PC-9 (cell line): ENCODE data around the gene HHAT. TPM values are rescaled to one million over a fixed set of nuclear protein-coding genes. Genes with fewer than 3 reads are reported as not detected.

Experiments
- BruUV-seq: library from RNA; stranded (reverse); fragments of 400-500 nt; replicated peaks from 2 replicates; lab custom pipeline; 2021; lab: Mats Ljungman, UMichigan
- CTCF ChIA-PET: fragments of 300-600 bp; sonication (Branson Sonifier 250); formaldehyde crosslinking; loops from one replicate; lab custom pipeline; 2022; ENCODE audit warnings: antibody characterized with exemption; lab: Charles Lee
- POLR2A ChIA-PET: fragments of 300-600 bp; sonication (Branson Sonifier 250); formaldehyde crosslinking; loops from one replicate; lab custom pipeline; 2022; ENCODE audit warnings: antibody characterized with exemption; ENCODE audit not compliant: unreplicated experiment; lab: Charles Lee
- DNase-seq, 2 experiments: peaks; one replicate each; pipeline versions ENCODE4 v3.0.0 to v3.0.0-alpha.2; 2015 to 2022; ENCODE audit warnings: mixed read lengths in 1 of 2
- H2AFZ ChIP-seq: fragments of 200-600 bp; sonication (generic); 2 replicates; pipeline ENCODE4 v1.8.1; 2017; ENCODE audit warnings: antibody characterized with exemption
- H3F3A ChIP-seq: fragments of 200-600 bp; sonication (generic); 2 replicates; pipeline ENCODE4 v1.8.1; 2017; ENCODE audit warnings: antibody characterized with exemption, mild to moderate bottlenecking, low read depth; ENCODE audit not compliant: insufficient read depth
- H3K27ac ChIP-seq: fragments of 200-600 bp; sonication (generic); 2 replicates; pipeline ENCODE4 v1.6.1; 2016; ENCODE audit warnings: mixed run types
- H3K27me3 ChIP-seq: fragments of 200-600 bp; sonication (generic); 2 replicates; pipeline ENCODE4 v1.6.1; 2016; ENCODE audit warnings: low read depth, mixed run types; ENCODE audit not compliant: insufficient read depth
- H3K36me3 ChIP-seq: fragments of 200-600 bp; sonication (generic); 2 replicates; pipeline ENCODE4 v1.6.1; 2016; ENCODE audit warnings: low read depth, mixed run types
- H3K4me1 ChIP-seq: fragments of 200-600 bp; sonication (generic); replicated peaks from 2 replicates; pipeline ENCODE4 v1.6.1; 2016; ENCODE audit warnings: mixed run types; ENCODE audit not compliant: insufficient read depth
- H3K4me2 ChIP-seq: fragments of 200-600 bp; sonication (generic); 2 replicates; pipeline ENCODE4 v1.6.1; 2017; ENCODE audit warnings: mixed run types
- H3K4me3 ChIP-seq: fragments of 200-600 bp; sonication (generic); 2 replicates; pipeline ENCODE4 v1.6.1; 2016; ENCODE audit warnings: mixed run types
- H3K79me2 ChIP-seq: fragments of 200-600 bp; sonication (generic); 2 replicates; pipeline ENCODE4 v1.6.1; 2017; ENCODE audit warnings: low read depth, mixed run types
- H3K9me2 ChIP-seq: fragments of 200-600 bp; sonication (generic); 2 replicates; pipeline ENCODE4 v1.8.1; 2017; ENCODE audit warnings: mild to moderate bottlenecking; ENCODE audit not compliant: insufficient read depth
- H3K9me3 ChIP-seq: fragments of 200-600 bp; sonication (generic); 2 replicates; pipeline ENCODE4 v1.8.1; 2016; ENCODE audit warnings: low read depth; ENCODE audit not compliant: insufficient read depth
- H4K20me1 ChIP-seq: fragments of 200-600 bp; sonication (generic); 2 replicates; pipeline ENCODE4 v1.8.1; 2017; ENCODE audit not compliant: insufficient read depth
- EZH2 ChIP-seq: fragments of 200-600 bp; sonication (generic); IDR thresholded peaks from 2 replicates; pipeline ENCODE4 v1.8.0; 2017; ENCODE audit warnings: antibody characterized with exemption, low read depth
- intact Hi-C: fragments of 100-400 bp; cut with micrococcal nuclease; formaldehyde crosslinking; loops from one replicate; pipeline ENCODE4 v1.10.0; 2022; ENCODE audit not compliant: unreplicated experiment
- total RNA-seq: library from RNA; stranded (reverse); gene quantifications from 2 replicates; pipeline ENCODE4 v1.2.3, GENCODE V29; 2021
- TF ChIP-seq, protein P1 (sequence below): fragments of 200-600 bp; sonication (generic); conservative IDR thresholded peaks from 2 replicates; pipeline ENCODE4 v1.6.1; 2017; ENCODE audit warnings: mixed run types, antibody characterized with exemption, mild to moderate bottlenecking, moderate library complexity

The HHAT gene
- total RNA-seq, 1 experiment from 2014 or later, result 5.3 TPM

DNA sequence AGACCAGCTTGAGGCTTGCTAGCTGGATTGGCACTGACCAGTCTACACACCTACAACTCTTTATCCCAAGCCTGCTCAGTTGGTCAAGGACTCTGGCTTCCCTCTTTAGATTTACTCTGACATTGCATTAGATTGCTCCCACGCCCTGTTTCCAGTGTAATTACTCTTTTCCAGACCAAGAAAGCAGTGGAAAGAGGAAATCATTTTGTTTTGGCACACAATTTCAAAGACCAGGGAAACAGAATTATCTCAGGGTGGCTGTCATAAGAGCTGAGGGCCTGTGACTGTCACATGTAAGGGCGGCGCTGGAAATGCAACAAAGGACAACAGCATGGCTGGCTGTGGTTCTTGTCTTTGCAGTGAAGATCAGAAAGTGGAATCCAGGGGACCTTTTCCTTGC lies 302.7 kb downstream of the HHAT start:
- H3K36me3 ChIP-seq, result no peaks in the 10 kb centered on the region
- H3K4me1 ChIP-seq, result no peaks in the 10 kb centered on the region
- ChIA-PET CTCF (no interaction called here), POLR2A (no interaction called here)
- TF ChIP-seq, protein P1, sequence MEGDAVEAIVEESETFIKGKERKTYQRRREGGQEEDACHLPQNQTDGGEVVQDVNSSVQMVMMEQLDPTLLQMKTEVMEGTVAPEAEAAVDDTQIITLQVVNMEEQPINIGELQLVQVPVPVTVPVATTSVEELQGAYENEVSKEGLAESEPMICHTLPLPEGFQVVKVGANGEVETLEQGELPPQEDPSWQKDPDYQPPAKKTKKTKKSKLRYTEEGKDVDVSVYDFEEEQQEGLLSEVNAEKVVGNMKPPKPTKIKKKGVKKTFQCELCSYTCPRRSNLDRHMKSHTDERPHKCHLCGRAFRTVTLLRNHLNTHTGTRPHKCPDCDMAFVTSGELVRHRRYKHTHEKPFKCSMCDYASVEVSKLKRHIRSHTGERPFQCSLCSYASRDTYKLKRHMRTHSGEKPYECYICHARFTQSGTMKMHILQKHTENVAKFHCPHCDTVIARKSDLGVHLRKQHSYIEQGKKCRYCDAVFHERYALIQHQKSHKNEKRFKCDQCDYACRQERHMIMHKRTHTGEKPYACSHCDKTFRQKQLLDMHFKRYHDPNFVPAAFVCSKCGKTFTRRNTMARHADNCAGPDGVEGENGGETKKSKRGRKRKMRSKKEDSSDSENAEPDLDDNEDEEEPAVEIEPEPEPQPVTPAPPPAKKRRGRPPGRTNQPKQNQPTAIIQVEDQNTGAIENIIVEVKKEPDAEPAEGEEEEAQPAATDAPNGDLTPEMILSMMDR, result no peak
- TF ChIP-seq EZH2, result no peak
- no peaks in the 10 kb centered on the region for H3K9me3 ChIP-seq
- no peaks in the 10 kb centered on the region for H3K79me2 ChIP-seq
- H3K9me2 ChIP-seq, result no peaks in the 10 kb centered on the region
- intact Hi-C loops, result no loop called here
- no peak overlapping the region for H2AFZ ChIP-seq
- BruUV-seq, result no TSS peak
- no peak overlapping the region for H3K4me3 ChIP-seq
- no peak overlapping the region for H3K4me2 ChIP-seq
- no peak for DNase-seq
- no peaks in the 10 kb centered on the region for H4K20me1 ChIP-seq
- no peaks in the 10 kb centered on the region for H3K27me3 ChIP-seq
- no peaks in the 10 kb centered on the region for H3F3A ChIP-seq
- no peak overlapping the region for H3K27ac ChIP-seq

DNA sequence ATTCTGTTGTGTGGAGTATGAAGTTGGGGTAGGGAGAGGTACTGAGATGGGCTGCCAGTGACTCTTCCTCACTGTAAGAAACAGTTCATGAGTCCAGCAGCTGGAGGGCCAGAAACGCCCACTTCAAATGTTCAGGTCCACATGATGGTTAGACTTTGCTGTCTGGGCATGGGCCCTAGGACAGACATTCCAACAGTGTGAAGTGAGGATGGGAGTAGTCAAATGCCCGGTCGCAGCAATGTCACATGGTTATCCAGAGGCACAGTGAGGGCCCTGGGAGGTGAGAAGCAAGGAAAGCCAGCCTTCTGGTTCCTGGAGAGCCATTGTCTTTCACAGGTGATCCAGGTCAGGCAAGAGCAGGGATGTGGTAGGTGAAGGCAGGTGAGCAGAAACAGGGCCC lies 304.4 kb downstream of the HHAT start:
- TF ChIP-seq, protein P1, result no peak
- no peak for TF ChIP-seq EZH2
- POLR2A ChIA-PET, result no interaction called here
- BruUV-seq, result no TSS peak
- no peak overlapping the region for H3K4me3 ChIP-seq
- intact Hi-C loops, result no loop called here
- no peak overlapping the region for H2AFZ ChIP-seq
- no peak overlapping the region for H3K4me2 ChIP-seq
- no peaks in the 10 kb centered on the region for H3F3A ChIP-seq
- H3K79me2 ChIP-seq, result no peaks in the 10 kb centered on the region
- no peak for DNase-seq
- H3K9me3 ChIP-seq, result no peaks in the 10 kb centered on the region
- no peaks in the 10 kb centered on the region for H4K20me1 ChIP-seq
- CTCF ChIA-PET, result no interaction called here
- H3K9me2 ChIP-seq, result no peaks in the 10 kb centered on the region
- no peaks in the 10 kb centered on the region for H3K4me1 ChIP-seq
- no peaks in the 10 kb centered on the region for H3K27me3 ChIP-seq
- no peaks in the 10 kb centered on the region for H3K36me3 ChIP-seq
- no peak overlapping the region for H3K27ac ChIP-seq

GRCh38 chr1:210633636-210634035 lies 304.9 kb downstream of the HHAT start:
- CTCF ChIA-PET, result no interaction called here
- intact Hi-C loops, result no loop called here

More at GRCh38 chr1:210633636-210634035, 304.9 kb downstream of the HHAT start:
- Histone ChIP-seq H3K79me2 (no peaks in the 10 kb centered on the region), H4K20me1 (no peaks in the 10 kb centered on the region), H3K27ac (no peak overlapping the region), H3K36me3 (no peaks in the 10 kb centered on the region), H3K4me1 (no peaks in the 10 kb centered on the region), H3F3A (no peaks in the 10 kb centered on the region), H2AFZ (no peak overlapping the region), H3K27me3 (no peaks in the 10 kb centered on the region), H3K9me3 (no peaks in the 10 kb centered on the region), H3K4me3 (no peak overlapping the region), H3K4me2 (no peak overlapping the region), H3K9me2 (no peaks in the 10 kb centered on the region)
- POLR2A ChIA-PET, result no interaction called here
- DNase-seq, result no peak
- BruUV-seq, result no TSS peak
- TF ChIP-seq, protein P1, result no peak
- no peak for TF ChIP-seq EZH2
